Testis (tissue), 3 donors: ENCODE results near the gene SLC6A2. TPM values are rescaled to one million over a fixed set of nuclear protein-coding genes. Genes with fewer than 3 reads are reported as not detected.
"Not testable (repeated sequence)": the region's sequence is repeated elsewhere in the genome, so short reads cannot be mapped to it uniquely, and the experiment has no call there.

Experiments
- DNase-seq: peaks from one replicate; pipeline ENCODE4 v3.0.0-alpha.2; 2019
- H3K27ac ChIP-seq, 2 donors: fragments of 200-600 bp; sonication (generic); one replicate each; pipeline ENCODE4 v1.5.1; 2019
- H3K27me3 ChIP-seq: fragments of 200-600 bp; sonication (generic); one replicate; pipeline ENCODE4 v1.5.1; 2019
- H3K36me3 ChIP-seq: fragments of 200-600 bp; sonication (generic); one replicate; pipeline ENCODE4 v1.5.1; 2017; ENCODE audit warnings: low read depth; ENCODE audit errors: missing control alignments
- H3K4me1 ChIP-seq: fragments of 200-600 bp; sonication (generic); one replicate; pipeline ENCODE4 v1.5.1; 2019
- H3K4me3 ChIP-seq, 2 donors: fragments of 200-600 bp; sonication (generic); one replicate each; pipeline ENCODE4 v1.5.1; 2017 to 2019
- H3K9me3 ChIP-seq: fragments of 200-600 bp; sonication (generic); one replicate; pipeline ENCODE4 v1.5.1; 2017
- POLR2A ChIP-seq: fragments of 450-650 bp; IDR thresholded peaks from one replicate; pipeline ENCODE4 v1.6.1; 2017; ENCODE audit warnings: antibody characterized with exemption, mild to moderate bottlenecking, moderate library complexity
- WGBS, 2 donors: methylation state at CpG; one replicate each; pipeline ENCODE4 v1.1.5; 2018; 5-methylcytosine and 5-hydroxymethylcytosine counted together
- intact Hi-C: fragments of 100-400 bp; cut with DNase I; formaldehyde crosslinking; loops from one replicate; pipeline ENCODE4 v1.15.1; 2023; ENCODE audit warnings: low total_unique reads
- polyA plus RNA-seq: library from polyadenylated mRNA; stranded (reverse); fragments of 350-450 nt; fragmentation: Illumina TruSeq; extraction: RNeasy Lipid Tissue Mini Kit (QIAGEN cat#74804); gene quantifications from one replicate; pipeline ENCODE4 v1.2.3, GENCODE V29; 2014; ENCODE audit warnings: low read depth, low replicate concordance; ENCODE audit not compliant: insufficient read depth
- total RNA-seq, 2 donors: library from RNA; depleted of rRNA; stranded (reverse); fragments of >200 nt; gene quantifications; one replicate each; pipeline ENCODE4 v1.2.3, GENCODE V29; 2016
- TF ChIP-seq, protein P1 (sequence below), 3 experiments: fragments of 450-650 bp in 2 of 3; fragments of 200-600 bp in 1 of 3; sonication (generic) in 1 of 3; IDR thresholded peaks; one replicate each; pipeline ENCODE4 v1.5.1; 2016 to 2019; ENCODE audit warnings: antibody characterized with exemption in 3 of 3, mild to moderate bottlenecking in 2 of 3, moderate library complexity in 1 of 3

The SLC6A2 gene
- total and polyA plus RNA-seq, 3 donors from 2014 or later, result 3.5 to 16.6 (median 5.7) TPM

GRCh38 chr16:55747785-55748184, 92.0 kb downstream of the SLC6A2 start:
- TF ChIP-seq, protein P1, sequence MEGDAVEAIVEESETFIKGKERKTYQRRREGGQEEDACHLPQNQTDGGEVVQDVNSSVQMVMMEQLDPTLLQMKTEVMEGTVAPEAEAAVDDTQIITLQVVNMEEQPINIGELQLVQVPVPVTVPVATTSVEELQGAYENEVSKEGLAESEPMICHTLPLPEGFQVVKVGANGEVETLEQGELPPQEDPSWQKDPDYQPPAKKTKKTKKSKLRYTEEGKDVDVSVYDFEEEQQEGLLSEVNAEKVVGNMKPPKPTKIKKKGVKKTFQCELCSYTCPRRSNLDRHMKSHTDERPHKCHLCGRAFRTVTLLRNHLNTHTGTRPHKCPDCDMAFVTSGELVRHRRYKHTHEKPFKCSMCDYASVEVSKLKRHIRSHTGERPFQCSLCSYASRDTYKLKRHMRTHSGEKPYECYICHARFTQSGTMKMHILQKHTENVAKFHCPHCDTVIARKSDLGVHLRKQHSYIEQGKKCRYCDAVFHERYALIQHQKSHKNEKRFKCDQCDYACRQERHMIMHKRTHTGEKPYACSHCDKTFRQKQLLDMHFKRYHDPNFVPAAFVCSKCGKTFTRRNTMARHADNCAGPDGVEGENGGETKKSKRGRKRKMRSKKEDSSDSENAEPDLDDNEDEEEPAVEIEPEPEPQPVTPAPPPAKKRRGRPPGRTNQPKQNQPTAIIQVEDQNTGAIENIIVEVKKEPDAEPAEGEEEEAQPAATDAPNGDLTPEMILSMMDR (IDR thresholded peaks at IDR 0.05), result no peak
- no peak for TF ChIP-seq POLR2A
- Histone ChIP-seq H3K4me1 (no peaks in the 10 kb centered on the region), H3K27me3 (no peaks in the 10 kb centered on the region), H3K9me3 (no peaks in the 10 kb centered on the region), H3K4me3 (no peak overlapping the region), H3K27ac (no peak overlapping the region), H3K36me3 (no peaks in the 10 kb centered on the region)
- intact Hi-C loops, result no loop called here
- WGBS, 2 donors, result 74 to 75% methylated on average over 4 of the region's 4 CpGs
- no peak for DNase-seq

- WGBS, 2 donors, result 69 to 71% methylated on average over 5 of the region's 5 CpGs
- H3K36me3 ChIP-seq, H3K4me3 ChIP-seq, H3K9me3 ChIP-seq, H3K27me3 ChIP-seq, intact Hi-C loops, H3K27ac ChIP-seq, H3K4me1 ChIP-seq, DNase-seq: not testable (repeated sequence)
Measured at GRCh38 chr16:55752465-55753144, 96.8 kb downstream of the SLC6A2 start.

DNA sequence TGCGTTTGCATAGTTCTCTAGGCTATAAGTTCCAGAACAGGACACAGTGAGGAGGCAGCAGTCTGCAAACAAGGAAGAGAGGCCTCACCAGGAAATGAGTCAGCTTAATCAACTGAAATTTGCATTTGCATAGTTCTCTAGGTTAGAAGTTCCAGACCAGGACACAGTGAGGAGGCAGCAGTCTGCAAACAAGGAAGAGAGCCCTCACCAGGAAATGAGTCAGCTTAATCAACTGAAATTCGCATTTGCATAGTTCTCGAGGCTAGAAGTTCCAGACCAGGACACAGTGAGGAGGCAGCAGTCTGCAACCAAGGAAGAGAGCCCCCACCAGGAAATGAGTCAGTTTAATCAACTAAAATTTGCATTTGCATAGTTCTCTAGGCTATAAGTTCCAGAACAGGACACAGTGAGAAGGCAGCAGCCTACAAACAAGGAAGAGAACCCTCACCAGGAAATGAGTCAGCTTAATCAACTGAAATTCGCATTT, 97.4 kb downstream of the SLC6A2 start:
- H3K4me3 ChIP-seq, H3K4me1 ChIP-seq, H3K36me3 ChIP-seq, H3K27me3 ChIP-seq, H3K27ac ChIP-seq, DNase-seq, intact Hi-C loops, H3K9me3 ChIP-seq: not testable (repeated sequence)
- 79 to 83% methylated on average over 4 of the region's 4 CpGs for WGBS, 2 donors

Other genes with a start within 250 kb of the SLC6A2 start
- gene MMP2, start 176.8 kb upstream of the SLC6A2 start, total RNA-seq, result 100 to 1,000 TPM in 1 of 2 donors, 10 to 100 TPM in 1; 50.9 to 111 TPM
- 250 TPM for gene MMP2, start 176.8 kb upstream of the SLC6A2 start, polyA plus RNA-seq
- gene LPCAT2, start 146.9 kb upstream of the SLC6A2 start, total RNA-seq, result 10 to 100 TPM in 1 of 2 donors, 1 to 10 TPM in 1; 6.9 to 12.0 TPM
- 8.5 TPM for gene LPCAT2, start 146.9 kb upstream of the SLC6A2 start, polyA plus RNA-seq
- gene CAPNS2, start 89.3 kb upstream of the SLC6A2 start, total RNA-seq, result 1 to 10 TPM in 1 of 2 donors, under 1 TPM in 1; 0.74 to 1.0 TPM
- not detected for gene CAPNS2, start 89.3 kb upstream of the SLC6A2 start, polyA plus RNA-seq
- gene CES1, start 177.1 kb downstream of the SLC6A2 start, total RNA-seq, result 1 to 10 TPM; 2.1 to 5.8 TPM
- 18.3 TPM for gene CES1, start 177.1 kb downstream of the SLC6A2 start, polyA plus RNA-seq
- gene CES5A, start 219.4 kb downstream of the SLC6A2 start, total RNA-seq, result 1 to 10 TPM in 1 of 2 donors, not detected in 1; 1.5 TPM
- 0.83 TPM for gene CES5A, start 219.4 kb downstream of the SLC6A2 start, polyA plus RNA-seq